Measurements from ENCODE around the gene BORA.
"Not testable (repeated sequence)": the region's sequence is repeated elsewhere in the genome, so short reads cannot be mapped to it uniquely, and the experiment has no call there.

The BORA gene

GRCh38 chr13:72774019-72774418 lies 46.3 kb downstream of the BORA start:
- H3K36me3 ChIP-seq (ENCODE audit: insufficient read depth, low read length): peaks cover 72% of the 10 kb centered on the region
- H3K27ac ChIP-seq (ENCODE audit: low read depth, low read length): no peak overlapping the region
- H3K9me3 ChIP-seq (ENCODE audit: low read length): no peaks in the 10 kb centered on the region
- H3K4me3 ChIP-seq (ENCODE audit: low read depth in 1 of 2, low read length in 2 of 2): no peak overlapping the region
- H3K9ac ChIP-seq (ENCODE audit: low read length): no peak overlapping the region
- no peaks in the 10 kb centered on the region for H3K27me3 ChIP-seq (ENCODE audit: control insufficient read depth in 1 of 2, insufficient read depth in 2 of 2, low read length in 2 of 2)
- peaks cover under 1% of the 10 kb centered on the region for H3K4me1 ChIP-seq (ENCODE audit: insufficient read depth, low read length)

DNA sequence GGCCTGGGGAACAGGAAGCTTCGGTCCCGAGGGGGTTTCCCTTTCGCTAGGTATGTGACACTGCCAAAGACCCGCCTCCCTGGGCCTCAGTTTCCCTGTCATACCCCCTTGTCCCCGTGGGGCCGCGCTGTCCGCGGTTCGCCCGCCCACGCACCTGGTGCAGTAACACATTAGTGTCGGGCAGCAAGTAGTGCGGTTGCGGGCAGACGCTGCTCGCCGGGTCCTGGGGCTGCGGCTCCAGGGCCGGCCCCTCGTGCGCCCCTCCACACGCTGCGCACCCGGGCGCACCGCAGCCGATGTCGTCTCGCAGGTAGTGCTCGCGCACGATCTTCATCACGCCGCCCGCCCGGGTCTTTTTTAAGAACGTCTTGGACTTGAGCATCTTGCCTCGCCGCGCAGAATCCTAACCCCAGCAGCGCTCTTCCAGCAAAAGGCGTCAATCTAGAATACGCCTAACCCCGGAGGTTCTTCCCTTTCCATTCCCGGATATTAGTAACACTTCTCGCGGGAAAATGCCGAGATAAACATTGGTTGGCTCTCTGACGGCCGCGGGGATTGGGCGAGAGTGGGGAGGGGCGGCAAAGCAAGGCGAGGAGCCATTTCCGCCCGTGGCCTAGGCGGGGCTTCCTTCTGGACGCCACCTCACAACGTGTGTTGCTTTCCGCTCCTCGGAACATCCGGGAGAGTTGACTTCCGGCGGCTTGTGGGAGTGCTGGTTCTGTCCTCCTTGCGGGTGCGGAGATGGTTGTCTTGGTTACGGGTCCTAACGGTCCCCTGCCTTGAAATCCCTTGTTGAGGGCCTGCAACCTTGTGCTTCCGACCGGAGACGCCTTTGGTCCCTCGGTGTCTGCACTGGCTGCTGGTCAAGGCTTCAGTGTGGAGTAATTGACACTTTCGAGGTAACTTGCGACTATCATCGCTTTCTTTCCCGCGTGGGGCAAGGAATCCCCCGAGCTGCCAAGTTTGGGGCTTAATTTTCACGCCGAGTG lies 54.0 kb downstream of the BORA start, which contains the start of the genes DIS3 and PIBF1:
Gene DIS3, minus strand, starts transcription at position 450 of the 989 bp plus-strand sequence. Its CDS starts 68 bp downstream, at position 382.
Gene PIBF1, plus strand, starts transcription at position 683 of the 989 bp plus-strand sequence. CDS start 1,337 bp downstream, outside the sequence.
- Histone ChIP-seq H3K4me1 (ENCODE audit: insufficient read depth, low read length) (peaks cover 33% of the 10 kb centered on the region), H3K27me3 (ENCODE audit: control insufficient read depth in 1 of 2, insufficient read depth in 2 of 2, low read length in 2 of 2) (no peaks in the 10 kb centered on the region), H3K9ac (ENCODE audit: low read length) (peak within 1 kb of the TSS; percentile 81), H3K27ac (ENCODE audit: low read depth, low read length) (peak within 1 kb of the TSS; percentile 79), H3K9me3 (ENCODE audit: low read length) (no peaks in the 10 kb centered on the region), H3K4me3 (ENCODE audit: low read depth in 1 of 2, low read length in 2 of 2) (peak within 1 kb of the TSS; percentile 87 to 93), H3K36me3 (ENCODE audit: insufficient read depth, low read length) (peaks cover 15% of the 10 kb centered on the region)

GRCh38 chr13:72782717-72783116 lies 55.0 kb downstream of the BORA start:
- Histone ChIP-seq H3K36me3 (ENCODE audit: insufficient read depth, low read length) (peaks cover 5% of the 10 kb centered on the region), H3K9me3 (ENCODE audit: low read length) (no peaks in the 10 kb centered on the region), H3K9ac (ENCODE audit: low read length) (peak overlapping the region; percentile 67), H3K27ac (ENCODE audit: low read depth, low read length) (peak overlapping the region; percentile 62), H3K4me1 (ENCODE audit: insufficient read depth, low read length) (peaks cover 33% of the 10 kb centered on the region), H3K4me3 (ENCODE audit: low read depth in 1 of 2, low read length in 2 of 2) (peak overlapping the region; percentile 87 to 93), H3K27me3 (ENCODE audit: control insufficient read depth in 1 of 2, insufficient read depth in 2 of 2, low read length in 2 of 2) (no peaks in the 10 kb centered on the region)

- not testable (repeated sequence) for H3K9me3 ChIP-seq (ENCODE audit: low read length); H3K27ac ChIP-seq (ENCODE audit: low read depth, low read length); H3K9ac ChIP-seq (ENCODE audit: low read length); H3K4me3 ChIP-seq (ENCODE audit: low read depth in 1 of 2, low read length in 2 of 2); H3K27me3 ChIP-seq (ENCODE audit: control insufficient read depth in 1 of 2, insufficient read depth in 2 of 2, low read length in 2 of 2); H3K36me3 ChIP-seq (ENCODE audit: insufficient read depth, low read length)
- peaks cover 26% of the 10 kb centered on the region for H3K4me1 ChIP-seq (ENCODE audit: insufficient read depth, low read length)
Observed at GRCh38 chr13:72784679-72785078, 57.0 kb downstream of the BORA start.

- no peak overlapping the region for H3K27ac ChIP-seq (ENCODE audit: low read depth, low read length)
Observed at GRCh38 chr13:72788831-72789230, 61.1 kb downstream of the BORA start.

GRCh38 chr13:72792640-72793039 lies 64.9 kb downstream of the BORA start:
- peaks cover 25% of the 10 kb centered on the region for H3K36me3 ChIP-seq (ENCODE audit: insufficient read depth, low read length)
- H3K27ac ChIP-seq (ENCODE audit: low read depth, low read length): no peak overlapping the region
- no peak overlapping the region for H3K9ac ChIP-seq (ENCODE audit: low read length)
- no peaks in the 10 kb centered on the region for H3K4me1 ChIP-seq (ENCODE audit: insufficient read depth, low read length)
- no peaks in the 10 kb centered on the region for H3K27me3 ChIP-seq (ENCODE audit: control insufficient read depth in 1 of 2, insufficient read depth in 2 of 2, low read length in 2 of 2)
- H3K4me3 ChIP-seq (ENCODE audit: low read depth in 1 of 2, low read length in 2 of 2): no peak overlapping the region
- H3K9me3 ChIP-seq (ENCODE audit: low read length): no peaks in the 10 kb centered on the region

More at GRCh38 chr13:72788831-72789230, 61.1 kb downstream of the BORA start:
- H3K27me3 ChIP-seq (ENCODE audit: control insufficient read depth in 1 of 2, insufficient read depth in 2 of 2, low read length in 2 of 2): no peaks in the 10 kb centered on the region
- H3K9me3 ChIP-seq (ENCODE audit: low read length): no peaks in the 10 kb centered on the region
- no peak overlapping the region for H3K4me3 ChIP-seq (ENCODE audit: low read depth in 1 of 2, low read length in 2 of 2)
- no peak overlapping the region for H3K9ac ChIP-seq (ENCODE audit: low read length)
- peaks cover 10% of the 10 kb centered on the region for H3K36me3 ChIP-seq (ENCODE audit: insufficient read depth, low read length)
- peaks cover 2% of the 10 kb centered on the region for H3K4me1 ChIP-seq (ENCODE audit: insufficient read depth, low read length)

- H3K27ac ChIP-seq (ENCODE audit: low read depth, low read length): no peak overlapping the region
- peaks cover 24% of the 10 kb centered on the region for H3K36me3 ChIP-seq (ENCODE audit: insufficient read depth, low read length)
- no peak overlapping the region for H3K9ac ChIP-seq (ENCODE audit: low read length)
Observed at GRCh38 chr13:72798817-72799216, 71.1 kb downstream of the BORA start.

DNA sequence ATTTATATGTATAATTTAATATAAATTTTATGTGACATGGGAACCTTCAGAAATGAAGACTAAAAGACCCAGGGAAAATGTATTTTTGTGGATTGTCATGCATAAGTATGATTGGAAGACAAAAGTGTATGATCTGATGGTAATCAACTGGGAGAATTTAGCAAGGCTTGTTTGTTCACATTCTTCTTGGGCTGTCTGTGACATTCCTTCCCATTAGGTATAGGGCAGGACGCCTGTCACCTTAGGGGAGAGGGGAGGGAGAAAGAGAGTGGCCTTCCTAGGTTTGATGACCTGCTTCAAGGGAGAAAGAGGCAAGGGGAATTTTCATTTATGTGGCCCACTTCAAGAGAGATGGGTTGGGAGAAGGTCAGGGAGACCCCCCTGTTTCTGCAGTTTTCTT lies 76.6 kb downstream of the BORA start:
- no peak overlapping the region for H3K27ac ChIP-seq (ENCODE audit: low read depth, low read length)
- no peaks in the 10 kb centered on the region for H3K9me3 ChIP-seq (ENCODE audit: low read length)
- no peak overlapping the region for H3K9ac ChIP-seq (ENCODE audit: low read length)
- H3K4me3 ChIP-seq (ENCODE audit: low read depth in 1 of 2, low read length in 2 of 2): no peak overlapping the region
- H3K27me3 ChIP-seq (ENCODE audit: control insufficient read depth in 1 of 2, insufficient read depth in 2 of 2, low read length in 2 of 2): no peaks in the 10 kb centered on the region
- H3K4me1 ChIP-seq (ENCODE audit: insufficient read depth, low read length): no peaks in the 10 kb centered on the region
- peaks cover 4% of the 10 kb centered on the region for H3K36me3 ChIP-seq (ENCODE audit: insufficient read depth, low read length)

More at GRCh38 chr13:72798817-72799216, 71.1 kb downstream of the BORA start:
- Histone ChIP-seq H3K4me3 (ENCODE audit: low read depth in 1 of 2, low read length in 2 of 2) (no peak overlapping the region), H3K4me1 (ENCODE audit: insufficient read depth, low read length) (no peaks in the 10 kb centered on the region), H3K27me3 (ENCODE audit: control insufficient read depth in 1 of 2, insufficient read depth in 2 of 2, low read length in 2 of 2) (no peaks in the 10 kb centered on the region), H3K9me3 (ENCODE audit: low read length) (no peaks in the 10 kb centered on the region)

Data from muscle layer of colon (tissue), 2 donors.